ENCODE data around the gene TAF1A. TPM values are rescaled to one million over a fixed set of nuclear protein-coding genes. Genes with fewer than 3 reads are reported as not detected.

Gene TAF1A
- total and polyA plus RNA-seq, 2 donors (not counting 1 experiment from before 2014, with no cell fraction given): 7.2 to 15.2 TPM

- Histone ChIP-seq H3K4me3 (replicated peaks in 1 of 4; ENCODE audit: control extremely low read depth in 1 of 4, insufficient read depth in 1 of 4, low read depth in 3 of 4, low read length in 4 of 4) (peak within 1 kb of the TSS; percentile 81 to 89 (median 88)), H3K9ac (ENCODE audit: insufficient read depth, low read length) (peak within 1 kb of the TSS; percentile 93), H2AFZ (ENCODE audit: low read length) (peak within 1 kb of the TSS; percentile 75), H3K79me2 (ENCODE audit: control insufficient read depth, insufficient read depth, low read length) (peaks cover 15% of the 10 kb centered on the region), H3K9me3 (ENCODE audit: control insufficient read depth, insufficient read depth, low read depth, low read length) (no peaks in the 10 kb centered on the region), H3K4me1 (ENCODE audit: control insufficient read depth, extremely low read depth, insufficient read depth, low read length) (peaks cover 7% of the 10 kb centered on the region), H3K36me3 (ENCODE audit: control insufficient read depth, insufficient read depth, low read length) (peaks cover 2% of the 10 kb centered on the region), H3K4me2 (ENCODE audit: extremely low read depth, insufficient read depth, low read length) (peak within 1 kb of the TSS; percentile 95), H4K20me1 (ENCODE audit: control insufficient read depth, extremely low read depth, insufficient read depth, low read length) (no peaks in the 10 kb centered on the region), H3K27me3 (ENCODE audit: control insufficient read depth, insufficient read depth, low read length) (no peaks in the 10 kb centered on the region), H3K27ac (ENCODE audit: insufficient read depth, low read length) (peak within 1 kb of the TSS; percentile 89)
- no peak for TF ChIP-seq CTCF (conservative IDR thresholded peaks at IDR 0.05 in 1 of 2, IDR thresholded peaks at IDR 0.05 in 1 of 2; ENCODE audit: low read depth in 1 of 2, low read length in 2 of 2)
- TF ChIP-seq EZH2 (IDR thresholded peaks at IDR 0.05; ENCODE audit: low read length, missing control alignments): no peak
- peak; percentile 14 to 27 for DNase-seq (ENCODE audit: low read depth in 2 of 2)
Measured at GRCh38 chr1:222618001-222618879, 28.5 kb upstream of the TAF1A start, which contains the start of gene MIA3. MIA3 (plus strand) TSS chr1:222618097; CDS start chr1:222618111, 14 bp downstream.

GRCh38 chr1:222617367-222617951 is 27.7 kb upstream of the TAF1A start:
- TF ChIP-seq CTCF (conservative IDR thresholded peaks at IDR 0.05 in 1 of 2, IDR thresholded peaks at IDR 0.05 in 1 of 2; ENCODE audit: low read depth in 1 of 2, low read length in 2 of 2) (no peak), EZH2 (IDR thresholded peaks at IDR 0.05; ENCODE audit: low read length, missing control alignments) (no peak)
- peak overlapping the region; percentile 89 for H3K27ac ChIP-seq (ENCODE audit: insufficient read depth, low read length)
- no peaks in the 10 kb centered on the region for H3K9me3 ChIP-seq (ENCODE audit: control insufficient read depth, insufficient read depth, low read depth, low read length)
- H3K4me2 ChIP-seq (ENCODE audit: extremely low read depth, insufficient read depth, low read length): peak overlapping the region; percentile 49
- H3K9ac ChIP-seq (ENCODE audit: insufficient read depth, low read length): peak overlapping the region; percentile 53
- peak overlapping the region; percentile 12 for H2AFZ ChIP-seq (ENCODE audit: low read length)
- peaks cover 7% of the 10 kb centered on the region for H3K4me1 ChIP-seq (ENCODE audit: control insufficient read depth, extremely low read depth, insufficient read depth, low read length)
- H3K27me3 ChIP-seq (ENCODE audit: control insufficient read depth, insufficient read depth, low read length): no peaks in the 10 kb centered on the region
- H4K20me1 ChIP-seq (ENCODE audit: control insufficient read depth, extremely low read depth, insufficient read depth, low read length): no peaks in the 10 kb centered on the region
- peak; percentile 97 to 99 for DNase-seq (ENCODE audit: low read depth in 2 of 2)
- H3K4me3 ChIP-seq (replicated peaks in 1 of 4; ENCODE audit: control extremely low read depth in 1 of 4, insufficient read depth in 1 of 4, low read depth in 3 of 4, low read length in 4 of 4): peak overlapping the region; percentile 46 to 71 (median 58)
- no peaks in the 10 kb centered on the region for H3K36me3 ChIP-seq (ENCODE audit: control insufficient read depth, insufficient read depth, low read length)
- H3K79me2 ChIP-seq (ENCODE audit: control insufficient read depth, insufficient read depth, low read length): peaks cover 15% of the 10 kb centered on the region

GRCh38 chr1:222616525-222616924 is 26.8 kb upstream of the TAF1A start:
- Histone ChIP-seq H3K9me3 (ENCODE audit: control insufficient read depth, insufficient read depth, low read depth, low read length) (no peaks in the 10 kb centered on the region), H3K4me3 (replicated peaks in 1 of 4; ENCODE audit: control extremely low read depth in 1 of 4, insufficient read depth in 1 of 4, low read depth in 3 of 4, low read length in 4 of 4) (no peak overlapping the region), H3K9ac (ENCODE audit: insufficient read depth, low read length) (no peak overlapping the region), H3K79me2 (ENCODE audit: control insufficient read depth, insufficient read depth, low read length) (peaks cover 15% of the 10 kb centered on the region), H3K4me1 (ENCODE audit: control insufficient read depth, extremely low read depth, insufficient read depth, low read length) (peaks cover 7% of the 10 kb centered on the region), H3K4me2 (ENCODE audit: extremely low read depth, insufficient read depth, low read length) (no peak overlapping the region), H2AFZ (ENCODE audit: low read length) (no peak overlapping the region), H3K27me3 (ENCODE audit: control insufficient read depth, insufficient read depth, low read length) (no peaks in the 10 kb centered on the region), H3K27ac (ENCODE audit: insufficient read depth, low read length) (no peak overlapping the region), H4K20me1 (ENCODE audit: control insufficient read depth, extremely low read depth, insufficient read depth, low read length) (no peaks in the 10 kb centered on the region), H3K36me3 (ENCODE audit: control insufficient read depth, insufficient read depth, low read length) (no peaks in the 10 kb centered on the region)
- TF ChIP-seq EZH2 (IDR thresholded peaks at IDR 0.05; ENCODE audit: low read length, missing control alignments): no peak
- TF ChIP-seq CTCF (conservative IDR thresholded peaks at IDR 0.05 in 1 of 2, IDR thresholded peaks at IDR 0.05 in 1 of 2; ENCODE audit: low read depth in 1 of 2, low read length in 2 of 2): no peak
- peak; percentile 70 for DNase-seq (ENCODE audit: low read depth in 2 of 2)
